ENCODE results near the gene PRKCZ.
"Not testable (repeated sequence)": the region's sequence is repeated elsewhere in the genome, so short reads cannot be mapped to it uniquely, and the experiment has no call there.

The PRKCZ gene

GRCh38 chr1:2119886-2120285 lies 69.7 kb downstream of the PRKCZ start:
- DNase-seq (ENCODE audit: low spot score): no peak

GRCh38 chr1:2121101-2121691 lies 71.0 kb downstream of the PRKCZ start:
- no peak for DNase-seq (ENCODE audit: low spot score)

GRCh38 chr1:2121794-2122193 lies 71.6 kb downstream of the PRKCZ start:
- DNase-seq (ENCODE audit: low spot score): not testable (repeated sequence)

- no peak for DNase-seq (ENCODE audit: low spot score)
Observed at GRCh38 chr1:2124446-2125198, 74.4 kb downstream of the PRKCZ start.

GRCh38 chr1:2125350-2126211 lies 75.4 kb downstream of the PRKCZ start:
- DNase-seq (ENCODE audit: low spot score): no peak

GRCh38 chr1:2126331-2127186 lies 76.3 kb downstream of the PRKCZ start:
- no peak for DNase-seq (ENCODE audit: low spot score)

- DNase-seq (ENCODE audit: low spot score): no peak
Observed at GRCh38 chr1:2127187-2128145, 77.3 kb downstream of the PRKCZ start.

GRCh38 chr1:2128189-2128901 lies 78.1 kb downstream of the PRKCZ start:
- DNase-seq (ENCODE audit: low spot score): no peak

- DNase-seq (ENCODE audit: low spot score): no peak
Observed at GRCh38 chr1:2129256-2129943, 79.2 kb downstream of the PRKCZ start.

GRCh38 chr1:2130156-2130555 lies 79.9 kb downstream of the PRKCZ start:
- no peak for DNase-seq (ENCODE audit: low spot score)

- DNase-seq (ENCODE audit: low spot score): no peak
Observed at GRCh38 chr1:2130871-2131289, 80.7 kb downstream of the PRKCZ start.

GRCh38 chr1:2132222-2133038 lies 82.2 kb downstream of the PRKCZ start:
- DNase-seq (ENCODE audit: low spot score): peak; percentile 91

- DNase-seq (ENCODE audit: low spot score): peak; percentile 98
Observed at GRCh38 chr1:2133039-2133878, 83.0 kb downstream of the PRKCZ start.

- DNase-seq (ENCODE audit: low spot score): no peak
Observed at GRCh38 chr1:2133879-2134215, 83.6 kb downstream of the PRKCZ start.

GRCh38 chr1:2134266-2134620 lies 84.0 kb downstream of the PRKCZ start:
- no peak for DNase-seq (ENCODE audit: low spot score)

GRCh38 chr1:2134621-2135307 lies 84.6 kb downstream of the PRKCZ start:
- no peak for DNase-seq (ENCODE audit: low spot score)

GRCh38 chr1:2135441-2135841 lies 85.2 kb downstream of the PRKCZ start:
- peak; percentile 90 for DNase-seq (ENCODE audit: low spot score)
